Measurements from ENCODE around the gene TMTC2. TPM values are rescaled to one million over a fixed set of nuclear protein-coding genes. Genes with fewer than 3 reads are reported as not detected.

Gene TMTC2
- total RNA-seq, 1 donor from 2014 or later = 3.4 TPM

- peaks cover 9% of the 10 kb centered on the region for H3K36me3 ChIP-seq
- intact Hi-C loops (cut with micrococcal nuclease) = no loop called here
- TF ChIP-seq, protein P1, sequence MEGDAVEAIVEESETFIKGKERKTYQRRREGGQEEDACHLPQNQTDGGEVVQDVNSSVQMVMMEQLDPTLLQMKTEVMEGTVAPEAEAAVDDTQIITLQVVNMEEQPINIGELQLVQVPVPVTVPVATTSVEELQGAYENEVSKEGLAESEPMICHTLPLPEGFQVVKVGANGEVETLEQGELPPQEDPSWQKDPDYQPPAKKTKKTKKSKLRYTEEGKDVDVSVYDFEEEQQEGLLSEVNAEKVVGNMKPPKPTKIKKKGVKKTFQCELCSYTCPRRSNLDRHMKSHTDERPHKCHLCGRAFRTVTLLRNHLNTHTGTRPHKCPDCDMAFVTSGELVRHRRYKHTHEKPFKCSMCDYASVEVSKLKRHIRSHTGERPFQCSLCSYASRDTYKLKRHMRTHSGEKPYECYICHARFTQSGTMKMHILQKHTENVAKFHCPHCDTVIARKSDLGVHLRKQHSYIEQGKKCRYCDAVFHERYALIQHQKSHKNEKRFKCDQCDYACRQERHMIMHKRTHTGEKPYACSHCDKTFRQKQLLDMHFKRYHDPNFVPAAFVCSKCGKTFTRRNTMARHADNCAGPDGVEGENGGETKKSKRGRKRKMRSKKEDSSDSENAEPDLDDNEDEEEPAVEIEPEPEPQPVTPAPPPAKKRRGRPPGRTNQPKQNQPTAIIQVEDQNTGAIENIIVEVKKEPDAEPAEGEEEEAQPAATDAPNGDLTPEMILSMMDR (IDR thresholded peaks at IDR 0.05; ENCODE audit: borderline replicate concordance) = no peak
- peaks cover 32% of the 10 kb centered on the region for H3K4me1 ChIP-seq
- H3K9me3 ChIP-seq (replicated peaks) = no peaks in the 10 kb centered on the region
- H3K27me3 ChIP-seq (ENCODE audit: low read depth) = no peaks in the 10 kb centered on the region
- no peak overlapping the region for H3K4me3 ChIP-seq
- H3K27ac ChIP-seq (replicated peaks) = no peak overlapping the region
- DNase-seq = no peak
Measured at GRCh38 chr12:82690006-82690405, 3.3 kb downstream of the TMTC2 start.

DNA sequence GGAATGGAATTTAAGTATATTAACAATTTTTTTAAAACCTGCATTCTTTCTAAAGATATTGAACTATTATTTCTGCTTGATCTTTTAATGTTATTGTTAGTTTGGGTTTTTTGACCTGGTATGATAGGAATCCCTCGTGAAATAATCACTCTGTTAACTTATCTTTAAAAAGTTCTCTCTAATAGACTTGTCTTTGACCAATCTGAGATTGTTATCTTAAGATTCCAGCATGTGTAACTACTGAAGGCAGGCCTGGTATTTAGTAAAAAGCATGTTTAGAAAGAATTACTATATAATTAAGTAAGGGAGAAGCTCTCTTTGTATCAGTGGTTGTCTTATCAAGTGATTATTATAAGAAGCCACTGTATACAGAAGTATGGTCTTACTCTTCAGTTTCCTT lies 4.8 kb downstream of the TMTC2 start:
- TF ChIP-seq, protein P1 (IDR thresholded peaks at IDR 0.05; ENCODE audit: borderline replicate concordance) = no peak
- peaks cover 20% of the 10 kb centered on the region for H3K4me1 ChIP-seq

DNA sequence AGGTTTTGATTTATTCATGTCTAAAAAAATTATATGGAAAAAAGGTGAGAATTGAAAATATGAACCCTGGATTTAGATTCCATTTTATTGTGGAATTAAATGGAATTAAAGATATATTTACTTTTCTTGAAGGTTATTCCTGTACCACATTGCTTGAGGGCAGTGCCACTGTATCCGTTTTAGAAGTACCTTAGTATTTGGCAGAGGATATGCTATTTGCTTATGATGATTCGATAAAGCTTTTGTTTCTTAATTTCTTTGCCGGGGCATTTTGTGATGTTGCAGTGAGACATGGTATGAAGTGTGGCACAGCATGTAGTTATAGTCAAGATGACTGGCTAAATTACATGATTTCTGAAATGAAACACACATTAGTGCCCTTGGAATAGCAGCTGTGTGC lies 7.6 kb downstream of the TMTC2 start:
- TF ChIP-seq, protein P1 (IDR thresholded peaks at IDR 0.05; ENCODE audit: borderline replicate concordance) = no peak
- no peaks in the 10 kb centered on the region for H3K9me3 ChIP-seq (replicated peaks)
- H3K4me3 ChIP-seq = no peak overlapping the region
- no peak overlapping the region for H3K27ac ChIP-seq (replicated peaks)
- DNase-seq = no peak
- no peaks in the 10 kb centered on the region for H3K4me1 ChIP-seq
- no peaks in the 10 kb centered on the region for H3K27me3 ChIP-seq (ENCODE audit: low read depth)
- intact Hi-C loops (cut with micrococcal nuclease) = no loop called here
- peaks cover 9% of the 10 kb centered on the region for H3K36me3 ChIP-seq

More for the DNA sequence above, 4.8 kb downstream of the TMTC2 start:
- no peak for DNase-seq
- no peak overlapping the region for H3K27ac ChIP-seq (replicated peaks)
- no peak overlapping the region for H3K4me3 ChIP-seq
- H3K27me3 ChIP-seq (ENCODE audit: low read depth) = no peaks in the 10 kb centered on the region
- peaks cover 9% of the 10 kb centered on the region for H3K36me3 ChIP-seq
- no peaks in the 10 kb centered on the region for H3K9me3 ChIP-seq (replicated peaks)
- intact Hi-C loops (cut with micrococcal nuclease) = no loop called here

DNA sequence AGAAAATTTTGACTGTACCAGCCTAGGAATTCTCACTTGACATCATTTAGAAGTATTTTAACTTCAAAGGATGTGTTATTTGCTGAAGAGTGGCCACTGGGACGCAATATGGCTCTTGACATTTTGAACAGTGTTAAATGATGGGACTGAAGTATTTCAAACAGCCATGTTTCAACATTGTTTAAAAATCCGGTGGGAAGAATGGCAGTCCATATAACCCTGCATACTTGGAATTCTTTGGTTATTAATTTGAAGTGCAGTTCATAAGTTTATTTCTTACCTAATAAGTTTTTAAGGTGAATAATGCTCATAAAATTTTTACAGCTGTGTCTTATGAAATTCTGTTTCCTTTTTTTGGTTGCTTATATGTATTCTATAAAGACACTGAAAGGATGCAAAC lies 8.3 kb downstream of the TMTC2 start:
- TF ChIP-seq, protein P1 (IDR thresholded peaks at IDR 0.05; ENCODE audit: borderline replicate concordance) = no peak
- Histone ChIP-seq H3K4me1 (no peaks in the 10 kb centered on the region), H3K36me3 (peaks cover 9% of the 10 kb centered on the region), H3K4me3 (no peak overlapping the region), H3K27ac (replicated peaks) (no peak overlapping the region), H3K27me3 (ENCODE audit: low read depth) (no peaks in the 10 kb centered on the region), H3K9me3 (replicated peaks) (no peaks in the 10 kb centered on the region)
- intact Hi-C loops (cut with micrococcal nuclease) = no loop called here
- no peak for DNase-seq

GRCh38 chr12:82695531-82695930 lies 8.8 kb downstream of the TMTC2 start:
- Histone ChIP-seq H3K27me3 (ENCODE audit: low read depth) (no peaks in the 10 kb centered on the region), H3K4me1 (no peaks in the 10 kb centered on the region), H3K36me3 (peaks cover 9% of the 10 kb centered on the region), H3K27ac (replicated peaks) (no peak overlapping the region), H3K4me3 (no peak overlapping the region), H3K9me3 (replicated peaks) (no peaks in the 10 kb centered on the region)
- no peak for DNase-seq
- intact Hi-C loops (cut with micrococcal nuclease) = no loop called here
- TF ChIP-seq, protein P1 (IDR thresholded peaks at IDR 0.05; ENCODE audit: borderline replicate concordance) = no peak

DNA sequence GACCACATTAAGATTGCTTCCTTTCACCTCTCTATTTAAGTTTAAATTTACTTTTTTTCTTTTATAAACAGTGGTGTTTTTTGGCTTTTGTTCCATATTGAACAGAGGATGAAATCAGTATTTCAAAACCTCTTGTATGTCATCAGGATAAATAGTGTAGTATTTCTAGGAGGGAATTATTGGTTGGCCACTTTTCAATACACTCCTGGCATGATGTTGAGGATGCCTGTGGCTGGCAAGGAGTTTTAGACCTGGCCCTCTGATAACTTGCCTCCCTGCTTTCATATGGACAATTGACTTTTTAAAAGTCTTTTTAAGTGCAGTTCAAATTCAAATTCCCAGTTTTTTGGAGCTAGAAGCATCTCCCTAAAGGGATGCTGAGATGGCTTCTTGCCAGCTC lies 9.8 kb downstream of the TMTC2 start:
- H3K4me1 ChIP-seq = no peaks in the 10 kb centered on the region
- no peak for DNase-seq

More for the DNA sequence above, 9.8 kb downstream of the TMTC2 start:
- no peak overlapping the region for H3K27ac ChIP-seq (replicated peaks)
- H3K36me3 ChIP-seq = peaks cover 9% of the 10 kb centered on the region
- H3K9me3 ChIP-seq (replicated peaks) = no peaks in the 10 kb centered on the region
- TF ChIP-seq, protein P1 (IDR thresholded peaks at IDR 0.05; ENCODE audit: borderline replicate concordance) = no peak
- intact Hi-C loops (cut with micrococcal nuclease) = no loop called here
- no peaks in the 10 kb centered on the region for H3K27me3 ChIP-seq (ENCODE audit: low read depth)
- no peak overlapping the region for H3K4me3 ChIP-seq

All from left ventricle myocardium inferior (tissue), 1 donor.